ENCODE measurements around the gene KYNU.
"Not testable (repeated sequence)": the region's sequence is repeated elsewhere in the genome, so short reads cannot be mapped to it uniquely, and the experiment has no call there.

The KYNU gene

GRCh38 chr2:142877216-142877838 lies at the start of gene KYNU:
TSS of gene KYNU (plus strand) at chr2:142877664. CDS start at chr2:142885368, 7,704 bp downstream.
- no peak for DNase-seq

GRCh38 chr2:142834021-142834420 lies 43.4 kb upstream of the KYNU start:
- no peak for DNase-seq

GRCh38 chr2:142840436-142840835 lies 37.0 kb upstream of the KYNU start:
- DNase-seq, result no peak

- DNase-seq, result no peak
These were observed 35.7 kb upstream of the KYNU start for GRCh38 chr2:142841788-142842187.

- DNase-seq, result no peak
These were observed 35.1 kb upstream of the KYNU start for GRCh38 chr2:142842369-142842768.

- DNase-seq, result no peak
These were observed 33.7 kb upstream of the KYNU start for GRCh38 chr2:142843731-142844130.

GRCh38 chr2:142848023-142848606 lies 29.3 kb upstream of the KYNU start:
- DNase-seq, result no peak

GRCh38 chr2:142849820-142850219 lies 27.6 kb upstream of the KYNU start:
- no peak for DNase-seq

GRCh38 chr2:142853912-142854311 lies 23.6 kb upstream of the KYNU start:
- DNase-seq, result no peak

GRCh38 chr2:142857256-142858164 lies 20.0 kb upstream of the KYNU start:
- no peak for DNase-seq

- no peak for DNase-seq
These were observed 18.5 kb upstream of the KYNU start for GRCh38 chr2:142858961-142859360.

GRCh38 chr2:142862299-142862698 lies 15.2 kb upstream of the KYNU start:
- no peak for DNase-seq

GRCh38 chr2:142862847-142863246 lies 14.6 kb upstream of the KYNU start:
- no peak for DNase-seq

GRCh38 chr2:142863485-142863961 lies 13.9 kb upstream of the KYNU start:
- DNase-seq, result no peak

- DNase-seq, result not testable (repeated sequence)
These were observed 12.9 kb upstream of the KYNU start for GRCh38 chr2:142864605-142865004.

- DNase-seq, result no peak
These were observed 11.5 kb upstream of the KYNU start for GRCh38 chr2:142865924-142866323.

- DNase-seq, result no peak
These were observed 11.0 kb upstream of the KYNU start for GRCh38 chr2:142866426-142866825.

- no peak for DNase-seq
These were observed 10.3 kb upstream of the KYNU start for GRCh38 chr2:142867136-142867535.

GRCh38 chr2:142868229-142868762 lies 9.2 kb upstream of the KYNU start:
- DNase-seq, result peak; percentile 66

- not testable (repeated sequence) for DNase-seq
These were observed 8.4 kb upstream of the KYNU start for GRCh38 chr2:142869065-142869460.

- DNase-seq, result no peak
These were observed 7.9 kb upstream of the KYNU start for GRCh38 chr2:142869461-142870106.

- DNase-seq, result no peak
These were observed 6.9 kb upstream of the KYNU start for GRCh38 chr2:142870526-142870925.

- DNase-seq, result no peak
These were observed 6.1 kb upstream of the KYNU start for GRCh38 chr2:142871396-142871795.
